ENCODE data around the gene MDM2. TPM values are rescaled to one million over a fixed set of nuclear protein-coding genes. Genes with fewer than 3 reads are reported as not detected.

MDM2 gene
- total and polyA plus RNA-seq, 9 of the 15 experiments (the other 6 are each of a cell fraction or from before 2014, with no cell fraction given), result 13.6 to 100 (median 49.0) TPM

GRCh38 chr12:68893201-68893600 lies 85.2 kb downstream of the MDM2 start:
- Histone ChIP-seq H3K9me3 (replicated peaks; ENCODE audit: control insufficient read depth, insufficient read depth, low read depth, low read length) (no peaks in the 10 kb centered on the region), H3K36me3 (ENCODE audit: control insufficient read depth, insufficient read depth, low read length) (no peaks in the 10 kb centered on the region), H3K79me2 (ENCODE audit: control insufficient read depth, insufficient read depth, low read length) (no peaks in the 10 kb centered on the region), H3K27ac (ENCODE audit: extremely low read depth, low read depth, low read length) (no peak overlapping the region), H3K9ac (ENCODE audit: insufficient read depth in 1 of 2, low read depth in 2 of 2, low read length in 2 of 2) (no peak overlapping the region), H2AFZ (ENCODE audit: low read depth, low read length) (no peak overlapping the region), H3K4me3 (no peak overlapping the region), H3K4me1 (replicated peaks in 1 of 2; ENCODE audit: control insufficient read depth in 2 of 2, insufficient read depth in 2 of 2, low read length in 2 of 2) (no peaks in the 10 kb centered on the region), H3K9me1 (ENCODE audit: control insufficient read depth, insufficient read depth, low read length) (no peaks in the 10 kb centered on the region), H3K27me3 (ENCODE audit: control insufficient read depth in 2 of 2, insufficient read depth in 2 of 2, low read length in 2 of 2) (peaks cover 5 to 13% of the 10 kb centered on the region in 2 experiments; a peak in 2 of 5 replicates), H3K4me2 (ENCODE audit: insufficient read depth, low read length) (no peak overlapping the region), H4K20me1 (replicated peaks; ENCODE audit: control insufficient read depth, insufficient read depth, low read length) (no peaks in the 10 kb centered on the region)
- no peak for FAIRE-seq
- POLR2A ChIA-PET, result no interaction called here
- in situ Hi-C loops (cut with MboI) (no loop called here), intact Hi-C loops (cut with micrococcal nuclease) (no loop called here)
- no TSS peak for BruUV-seq (replicated peaks)
- 0% methylated on average over 2 of the region's 2 CpGs for WGBS (ENCODE audit: insufficient coverage, low coverage, missing lambda C conversion rate)
- no peak for DNase-seq (ENCODE audit: extremely low read depth in 1 of 4, low spot score in 3 of 4)
- no peak for ATAC-seq
- CTCF ChIA-PET (ENCODE audit: low intra/inter-chr PET ratio), result no interaction called here
- no peak for TF ChIP-seq DEAF1 (CRISPR knock-in tag; IDR thresholded peaks at IDR 0.05)
- no peak for TF ChIP-seq MTF1 (CRISPR knock-in tag; IDR thresholded peaks at IDR 0.05; ENCODE audit: borderline replicate concordance)
- TF ChIP-seq JUNB (CRISPR knock-in tag; conservative IDR thresholded peaks at IDR 0.05), result no peak
- no peak for TF ChIP-seq PCBP2 (IDR thresholded peaks at IDR 0.05; ENCODE audit: low read depth, low read length, poor library complexity, severe bottlenecking)
- TF ChIP-seq RFX1 (IDR thresholded peaks at IDR 0.05), result no peak
- TF ChIP-seq SMAD4 (CRISPR knock-in tag; conservative IDR thresholded peaks at IDR 0.05), result no peak
- no peak for TF ChIP-seq ZKSCAN3 (CRISPR knock-in tag; IDR thresholded peaks at IDR 0.05)
- TF ChIP-seq FUS (optimal IDR thresholded peaks at IDR 0.05; ENCODE audit: low read depth, low read length), result no peak
- no peak for TF ChIP-seq XRCC3 (IDR thresholded peaks at IDR 0.05)
- TF ChIP-seq KLF10 (CRISPR knock-in tag; IDR thresholded peaks at IDR 0.05), result no peak
- no peak for TF ChIP-seq NR0B1 (IDR thresholded peaks at IDR 0.05; ENCODE audit: partially characterized antibody)
- TF ChIP-seq BRF1 (IDR thresholded peaks at IDR 0.05; ENCODE audit: borderline replicate concordance, extremely low read depth, insufficient read length), result no peak
- no peak for TF ChIP-seq TRIM24 (IDR thresholded peaks at IDR 0.05)
- TF ChIP-seq, protein P1, sequence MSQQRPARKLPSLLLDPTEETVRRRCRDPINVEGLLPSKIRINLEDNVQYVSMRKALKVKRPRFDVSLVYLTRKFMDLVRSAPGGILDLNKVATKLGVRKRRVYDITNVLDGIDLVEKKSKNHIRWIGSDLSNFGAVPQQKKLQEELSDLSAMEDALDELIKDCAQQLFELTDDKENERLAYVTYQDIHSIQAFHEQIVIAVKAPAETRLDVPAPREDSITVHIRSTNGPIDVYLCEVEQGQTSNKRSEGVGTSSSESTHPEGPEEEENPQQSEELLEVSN (IDR thresholded peaks at IDR 0.05; ENCODE audit: borderline replicate concordance in 1 of 2, extremely low read depth in 1 of 2, insufficient read depth in 1 of 2, insufficient read length in 1 of 2, low read depth in 1 of 2, low read length in 1 of 2, poor library complexity in 1 of 2, severe bottlenecking in 1 of 2), result no peak
- TF ChIP-seq HINFP (tag; conservative IDR thresholded peaks at IDR 0.05; ENCODE audit: low read depth), result no peak
- TF ChIP-seq RNF2 (IDR thresholded peaks at IDR 0.05), result no peak

Data from K562 (cell line).